ENCODE results near the gene LMO3.

LMO3 gene

DNA sequence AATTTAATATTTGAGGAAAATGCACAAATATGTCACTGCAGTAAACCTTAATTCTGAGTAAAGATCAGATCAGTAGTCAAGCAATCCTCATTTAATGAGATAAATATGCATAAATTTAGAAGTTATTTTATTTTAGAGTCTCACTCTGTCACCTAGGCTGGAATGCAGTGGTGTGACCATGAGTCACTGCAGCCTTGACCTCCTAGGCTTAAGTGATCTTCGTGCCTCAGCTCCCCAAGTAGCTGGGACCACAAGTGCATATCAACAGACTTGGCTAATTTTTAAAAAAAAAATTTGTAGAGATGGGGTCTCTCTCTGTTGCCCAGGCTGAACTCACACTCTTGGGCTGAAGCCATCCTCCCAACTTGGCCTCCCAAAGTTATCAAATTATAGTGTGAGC, 41.3 kb downstream of the LMO3 start:
- H3K23ac ChIP-seq (ENCODE audit: low read depth, low read length, poor library complexity) = no peak overlapping the region
- no peak overlapping the region for H3K4ac ChIP-seq (ENCODE audit: low read length)
- no peak overlapping the region for H2AFZ ChIP-seq (ENCODE audit: low read length)
- H3K36me3 ChIP-seq (replicated peaks in 1 of 2; ENCODE audit: control insufficient read depth in 2 of 2, insufficient read depth in 2 of 2, low read length in 2 of 2) = no peaks in the 10 kb centered on the region
- no CpG with 5 or more reads among the region's 1 CpG for WGBS, 2 donors (ENCODE audit: extremely low coverage in 2 of 2, insufficient read length in 2 of 2, insufficient replicate concordance in 1 of 2)
- no peak overlapping the region for H4K8ac ChIP-seq (ENCODE audit: low read depth, low read length)
- no peak overlapping the region for H3K14ac ChIP-seq (ENCODE audit: low read length)
- no peak overlapping the region for H2BK120ac ChIP-seq (ENCODE audit: low read depth, low read length)
- no peak overlapping the region for H3K4me2 ChIP-seq (ENCODE audit: insufficient read depth, low read length, poor library complexity, severe bottlenecking)
- H3K9me3 ChIP-seq (replicated peaks in 1 of 2; ENCODE audit: control insufficient read depth in 2 of 2, insufficient read depth in 1 of 2, low read depth in 1 of 2, low read length in 2 of 2) = no peaks in the 10 kb centered on the region
- no peak overlapping the region for H4K91ac ChIP-seq (ENCODE audit: low read depth, low read length, poor library complexity)
- H3K27me3 ChIP-seq (ENCODE audit: control insufficient read depth in 3 of 3, insufficient read depth in 3 of 3, low read depth in 1 of 3, low read length in 3 of 3) = no peaks in the 10 kb centered on the region
- H3K27ac ChIP-seq (replicated peaks; ENCODE audit: low read length) = no peak overlapping the region
- no peak overlapping the region for H2BK12ac ChIP-seq (ENCODE audit: low read length)
- H2BK5ac ChIP-seq (ENCODE audit: low read length) = no peak overlapping the region
- H3K4me3 ChIP-seq (ENCODE audit: low read length in 2 of 2) = no peak overlapping the region
- no peak overlapping the region for H2AK5ac ChIP-seq (ENCODE audit: low read depth, low read length)
- H3K79me1 ChIP-seq (ENCODE audit: low read depth, low read length) = no peaks in the 10 kb centered on the region
- H2BK15ac ChIP-seq (ENCODE audit: low read length) = no peak overlapping the region
- H3K9ac ChIP-seq (ENCODE audit: low read depth, low read length, poor library complexity) = no peak overlapping the region
- H3K4me1 ChIP-seq (ENCODE audit: control insufficient read depth in 2 of 2, insufficient read depth in 1 of 2, low read depth in 1 of 2, low read length in 2 of 2) = no peaks in the 10 kb centered on the region
- DNase-seq (ENCODE audit: low spot score) = no peak
- no peak overlapping the region for H3K18ac ChIP-seq (ENCODE audit: low read length)

DNA sequence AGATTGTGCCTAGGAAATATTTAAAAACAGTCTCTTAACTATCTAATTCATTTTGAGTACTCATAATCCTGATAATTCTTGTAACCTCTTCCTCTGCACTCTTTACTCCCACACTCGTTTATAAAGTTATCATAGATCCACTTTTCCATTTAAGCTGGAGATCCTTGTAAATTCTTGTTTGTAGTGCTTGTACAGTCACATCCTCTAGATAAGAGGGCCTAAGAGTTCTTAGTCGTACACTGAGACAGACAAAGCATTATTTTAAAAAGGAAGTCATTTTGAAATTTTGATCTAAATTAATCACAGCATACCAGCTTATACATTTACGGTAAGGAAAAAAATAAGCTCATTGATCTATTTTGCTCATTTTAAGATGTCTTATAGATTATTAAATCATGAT, 42.5 kb downstream of the LMO3 start:
- Histone ChIP-seq H2AFZ (ENCODE audit: low read length) (no peak overlapping the region), H3K4me1 (ENCODE audit: control insufficient read depth in 2 of 2, insufficient read depth in 1 of 2, low read depth in 1 of 2, low read length in 2 of 2) (no peaks in the 10 kb centered on the region), H2AK5ac (ENCODE audit: low read depth, low read length) (no peak overlapping the region), H2BK5ac (ENCODE audit: low read length) (no peak overlapping the region), H3K9me3 (replicated peaks in 1 of 2; ENCODE audit: control insufficient read depth in 2 of 2, insufficient read depth in 1 of 2, low read depth in 1 of 2, low read length in 2 of 2) (no peaks in the 10 kb centered on the region), H3K79me1 (ENCODE audit: low read depth, low read length) (no peaks in the 10 kb centered on the region), H3K4me2 (ENCODE audit: insufficient read depth, low read length, poor library complexity, severe bottlenecking) (no peak overlapping the region), H4K91ac (ENCODE audit: low read depth, low read length, poor library complexity) (no peak overlapping the region), H3K14ac (ENCODE audit: low read length) (no peak overlapping the region), H3K27me3 (ENCODE audit: control insufficient read depth in 3 of 3, insufficient read depth in 3 of 3, low read depth in 1 of 3, low read length in 3 of 3) (no peaks in the 10 kb centered on the region), H2BK120ac (ENCODE audit: low read depth, low read length) (no peak overlapping the region), H3K4me3 (ENCODE audit: low read length in 2 of 2) (no peak overlapping the region), H3K9ac (ENCODE audit: low read depth, low read length, poor library complexity) (no peak overlapping the region), H3K36me3 (replicated peaks in 1 of 2; ENCODE audit: control insufficient read depth in 2 of 2, insufficient read depth in 2 of 2, low read length in 2 of 2) (no peaks in the 10 kb centered on the region), H3K23ac (ENCODE audit: low read depth, low read length, poor library complexity) (no peak overlapping the region), H3K27ac (replicated peaks; ENCODE audit: low read length) (no peak overlapping the region), H2BK12ac (ENCODE audit: low read length) (no peak overlapping the region), H3K4ac (ENCODE audit: low read length) (no peak overlapping the region), H3K18ac (ENCODE audit: low read length) (no peak overlapping the region), H4K8ac (ENCODE audit: low read depth, low read length) (no peak overlapping the region), H2BK15ac (ENCODE audit: low read length) (no peak overlapping the region)
- DNase-seq (ENCODE audit: low spot score) = no peak
- no CpG with 5 or more reads among the region's 3 CpGs for WGBS, 2 donors (ENCODE audit: extremely low coverage in 2 of 2, insufficient read length in 2 of 2, insufficient replicate concordance in 1 of 2)

DNA sequence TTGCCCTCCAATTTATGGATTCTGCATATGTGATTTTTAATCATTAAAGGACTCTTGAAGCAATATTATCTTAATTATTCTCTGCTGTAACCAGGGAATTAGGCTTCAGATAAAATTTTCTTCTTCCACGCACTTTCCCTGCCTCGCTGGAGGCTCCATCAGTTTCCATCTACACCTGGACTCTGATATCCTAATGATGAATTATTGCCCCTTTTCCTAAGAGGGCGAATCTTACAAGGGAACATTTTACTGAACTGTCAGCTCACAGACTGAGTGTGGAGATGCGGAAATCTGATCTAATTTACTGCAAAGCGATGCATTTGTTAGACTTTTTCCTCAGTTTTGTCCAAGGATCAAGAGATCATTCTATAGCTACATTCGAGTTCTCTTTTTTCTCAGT, 43.0 kb downstream of the LMO3 start:
- Histone ChIP-seq H3K9me3 (replicated peaks in 1 of 2; ENCODE audit: control insufficient read depth in 2 of 2, insufficient read depth in 1 of 2, low read depth in 1 of 2, low read length in 2 of 2) (no peaks in the 10 kb centered on the region), H3K4ac (ENCODE audit: low read length) (no peak overlapping the region), H3K18ac (ENCODE audit: low read length) (no peak overlapping the region), H3K9ac (ENCODE audit: low read depth, low read length, poor library complexity) (no peak overlapping the region), H2BK5ac (ENCODE audit: low read length) (no peak overlapping the region), H3K79me1 (ENCODE audit: low read depth, low read length) (no peaks in the 10 kb centered on the region), H3K36me3 (replicated peaks in 1 of 2; ENCODE audit: control insufficient read depth in 2 of 2, insufficient read depth in 2 of 2, low read length in 2 of 2) (no peaks in the 10 kb centered on the region), H3K14ac (ENCODE audit: low read length) (no peak overlapping the region), H4K8ac (ENCODE audit: low read depth, low read length) (no peak overlapping the region), H2BK12ac (ENCODE audit: low read length) (no peak overlapping the region), H3K4me2 (ENCODE audit: insufficient read depth, low read length, poor library complexity, severe bottlenecking) (no peak overlapping the region), H4K91ac (ENCODE audit: low read depth, low read length, poor library complexity) (no peak overlapping the region), H3K23ac (ENCODE audit: low read depth, low read length, poor library complexity) (no peak overlapping the region), H3K27me3 (ENCODE audit: control insufficient read depth in 3 of 3, insufficient read depth in 3 of 3, low read depth in 1 of 3, low read length in 3 of 3) (no peaks in the 10 kb centered on the region), H3K4me3 (ENCODE audit: low read length in 2 of 2) (no peak overlapping the region), H2AFZ (ENCODE audit: low read length) (no peak overlapping the region), H2BK120ac (ENCODE audit: low read depth, low read length) (no peak overlapping the region), H3K4me1 (ENCODE audit: control insufficient read depth in 2 of 2, insufficient read depth in 1 of 2, low read depth in 1 of 2, low read length in 2 of 2) (no peaks in the 10 kb centered on the region), H2BK15ac (ENCODE audit: low read length) (no peak overlapping the region), H3K27ac (replicated peaks; ENCODE audit: low read length) (no peak overlapping the region), H2AK5ac (ENCODE audit: low read depth, low read length) (no peak overlapping the region)
- DNase-seq (ENCODE audit: low spot score) = no peak
- no CpG with 5 or more reads among the region's 6 CpGs for WGBS, 2 donors (ENCODE audit: extremely low coverage in 2 of 2, insufficient read length in 2 of 2, insufficient replicate concordance in 1 of 2)

DNA sequence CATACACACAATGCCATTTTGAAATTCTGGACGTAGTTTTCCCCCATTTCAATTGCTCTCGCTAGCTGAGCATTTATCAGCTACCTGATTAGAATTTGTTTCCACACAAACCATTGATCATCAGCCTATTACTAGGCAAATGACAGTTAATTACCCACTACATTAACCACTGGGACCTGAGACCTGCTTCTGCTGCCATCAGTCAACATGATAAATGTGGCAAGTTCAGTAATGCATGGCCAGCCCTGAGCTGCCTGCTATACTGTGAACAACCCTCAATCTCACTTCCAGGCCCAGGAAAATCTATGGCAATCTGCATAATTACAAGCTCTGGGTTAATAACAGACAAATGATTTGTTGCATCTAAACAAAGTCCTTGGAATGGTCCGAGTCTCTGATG, 43.5 kb downstream of the LMO3 start:
- Histone ChIP-seq H3K4me3 (ENCODE audit: low read length in 2 of 2) (no peak overlapping the region), H3K27me3 (ENCODE audit: control insufficient read depth in 3 of 3, insufficient read depth in 3 of 3, low read depth in 1 of 3, low read length in 3 of 3) (no peaks in the 10 kb centered on the region), H3K4me2 (ENCODE audit: insufficient read depth, low read length, poor library complexity, severe bottlenecking) (no peak overlapping the region), H3K18ac (ENCODE audit: low read length) (no peak overlapping the region), H3K27ac (replicated peaks; ENCODE audit: low read length) (no peak overlapping the region), H4K91ac (ENCODE audit: low read depth, low read length, poor library complexity) (no peak overlapping the region), H2AFZ (ENCODE audit: low read length) (no peak overlapping the region), H2BK120ac (ENCODE audit: low read depth, low read length) (no peak overlapping the region), H3K79me1 (ENCODE audit: low read depth, low read length) (no peaks in the 10 kb centered on the region), H4K8ac (ENCODE audit: low read depth, low read length) (no peak overlapping the region), H2BK5ac (ENCODE audit: low read length) (no peak overlapping the region), H2BK15ac (ENCODE audit: low read length) (no peak overlapping the region), H3K36me3 (replicated peaks in 1 of 2; ENCODE audit: control insufficient read depth in 2 of 2, insufficient read depth in 2 of 2, low read length in 2 of 2) (no peaks in the 10 kb centered on the region), H3K9me3 (replicated peaks in 1 of 2; ENCODE audit: control insufficient read depth in 2 of 2, insufficient read depth in 1 of 2, low read depth in 1 of 2, low read length in 2 of 2) (no peaks in the 10 kb centered on the region), H3K4me1 (ENCODE audit: control insufficient read depth in 2 of 2, insufficient read depth in 1 of 2, low read depth in 1 of 2, low read length in 2 of 2) (no peaks in the 10 kb centered on the region), H2AK5ac (ENCODE audit: low read depth, low read length) (no peak overlapping the region), H2BK12ac (ENCODE audit: low read length) (no peak overlapping the region), H3K23ac (ENCODE audit: low read depth, low read length, poor library complexity) (no peak overlapping the region), H3K14ac (ENCODE audit: low read length) (no peak overlapping the region), H3K4ac (ENCODE audit: low read length) (no peak overlapping the region), H3K9ac (ENCODE audit: low read depth, low read length, poor library complexity) (no peak overlapping the region)
- WGBS, 2 donors (ENCODE audit: extremely low coverage in 2 of 2, insufficient read length in 2 of 2, insufficient replicate concordance in 1 of 2) = no CpG with 5 or more reads among the region's 3 CpGs
- no peak for DNase-seq (ENCODE audit: low spot score)

All from neuronal stem cell (in vitro differentiated cells).